IPS-18c (cell line): ENCODE results near the gene SLC44A4.

Experiments
- H3K4me3 ChIP-seq: 2 replicates; pipeline ENCODE4 v1.7.0; 2013; ENCODE audit warnings: low read depth, mild to moderate bottlenecking, low read length, moderate library complexity; ENCODE audit not compliant: insufficient read depth
- H3K9me3 ChIP-seq: one replicate; pipeline ENCODE4 v1.6.1; 2013; ENCODE audit warnings: mild to moderate bottlenecking, low read length, moderate library complexity; ENCODE audit not compliant: control insufficient read depth, insufficient read depth

Gene SLC44A4

GRCh38 chr6:31888276-31889258, 9.8 kb upstream of the SLC44A4 start:
- H3K4me3 ChIP-seq: no peak overlapping the region
- H3K9me3 ChIP-seq: peaks cover 2% of the 10 kb centered on the region

- Histone ChIP-seq H3K9me3 (peaks cover 2% of the 10 kb centered on the region), H3K4me3 (no peak overlapping the region)
Observed at GRCh38 chr6:31887173-31888007, 8.6 kb upstream of the SLC44A4 start.

GRCh38 chr6:31886541-31886991, 7.8 kb upstream of the SLC44A4 start:
- Histone ChIP-seq H3K4me3 (no peak overlapping the region), H3K9me3 (peaks cover 2% of the 10 kb centered on the region)

- H3K9me3 ChIP-seq: peaks cover 2% of the 10 kb centered on the region
- H3K4me3 ChIP-seq: no peak overlapping the region
Observed at GRCh38 chr6:31884528-31885035, 5.8 kb upstream of the SLC44A4 start.

GRCh38 chr6:31883676-31884075, 4.9 kb upstream of the SLC44A4 start:
- no peak overlapping the region for H3K4me3 ChIP-seq
- peaks cover 2% of the 10 kb centered on the region for H3K9me3 ChIP-seq

- Histone ChIP-seq H3K4me3 (no peak overlapping the region), H3K9me3 (no peaks in the 10 kb centered on the region)
Observed at GRCh38 chr6:31882344-31882743, 3.5 kb upstream of the SLC44A4 start.

- Histone ChIP-seq H3K4me3 (no peak overlapping the region), H3K9me3 (no peaks in the 10 kb centered on the region)
Observed at GRCh38 chr6:31881136-31881859, 2.5 kb upstream of the SLC44A4 start.

GRCh38 chr6:31880616-31881015, 1.8 kb upstream of the SLC44A4 start:
- no peak overlapping the region for H3K4me3 ChIP-seq

GRCh38 chr6:31879901-31880300, 1.1 kb upstream of the SLC44A4 start:
- no peaks in the 10 kb centered on the region for H3K9me3 ChIP-seq
- no peak overlapping the region for H3K4me3 ChIP-seq

More at GRCh38 chr6:31880616-31881015, 1.8 kb upstream of the SLC44A4 start:
- no peaks in the 10 kb centered on the region for H3K9me3 ChIP-seq

- Histone ChIP-seq H3K4me3 (no peak overlapping the region), H3K9me3 (no peaks in the 10 kb centered on the region)
Observed at GRCh38 chr6:31879143-31879542, 346 bp upstream of the SLC44A4 start.

GRCh38 chr6:31878222-31878621, 575 bp downstream of the SLC44A4 start:
- Histone ChIP-seq H3K4me3 (peak overlapping the region; percentile 3; the same call in 1 of the 2 replicates), H3K9me3 (no peaks in the 10 kb centered on the region)

GRCh38 chr6:31877651-31878161, 1.1 kb downstream of the SLC44A4 start:
- Histone ChIP-seq H3K9me3 (no peaks in the 10 kb centered on the region), H3K4me3 (no peak overlapping the region)

- Histone ChIP-seq H3K9me3 (no peaks in the 10 kb centered on the region), H3K4me3 (no peak overlapping the region)
Observed at GRCh38 chr6:31877125-31877650, 1.6 kb downstream of the SLC44A4 start.

GRCh38 chr6:31876357-31876756, 2.4 kb downstream of the SLC44A4 start:
- Histone ChIP-seq H3K9me3 (no peaks in the 10 kb centered on the region), H3K4me3 (no peak overlapping the region)

GRCh38 chr6:31875877-31876276, 2.9 kb downstream of the SLC44A4 start:
- no peaks in the 10 kb centered on the region for H3K9me3 ChIP-seq
- no peak overlapping the region for H3K4me3 ChIP-seq

- H3K9me3 ChIP-seq: no peaks in the 10 kb centered on the region
- no peak overlapping the region for H3K4me3 ChIP-seq
Observed at GRCh38 chr6:31874836-31875572, 3.8 kb downstream of the SLC44A4 start.
